A673 (cell line): Measurements from ENCODE around the gene STPG2. TPM values are rescaled to one million over a fixed set of nuclear protein-coding genes. Genes with fewer than 3 reads are reported as not detected.

Experiments used
- BruUV-seq: library from RNA; stranded (reverse); fragments of 400-500 nt; replicated peaks from 2 replicates; lab custom pipeline; 2021; lab: Mats Ljungman, UMichigan
- CTCF ChIA-PET: fragments of 300-600 bp; sonication (Branson Sonifier 250); formaldehyde crosslinking; loops from one replicate; lab custom pipeline; 2022; ENCODE audit warnings: antibody characterized with exemption; lab: Charles Lee
- POLR2A ChIA-PET: fragments of 300-600 bp; sonication (Branson Sonifier 250); formaldehyde crosslinking; loops from one replicate; lab custom pipeline; 2022; ENCODE audit warnings: antibody characterized with exemption; ENCODE audit not compliant: low non-redundant PET; lab: Charles Lee
- DNase-seq: peaks from one replicate; pipeline ENCODE4 v3.0.0-alpha.2; 2015; ENCODE audit warnings: low spot score
- H3K27ac ChIP-seq: fragments of 200-600 bp; sonication (generic); 2 replicates; pipeline ENCODE4 v1.5.1; 2016; ENCODE audit warnings: mixed run types, low read depth, mild to moderate bottlenecking, mixed read lengths, antibody characterized with exemption, low read length; ENCODE audit not compliant: poor library complexity, severe bottlenecking
- H3K27me3 ChIP-seq: fragments of 200-600 bp; sonication (generic); replicated peaks from 2 replicates; pipeline ENCODE4 v1.6.1; 2017; ENCODE audit warnings: mixed run types, low read depth, mild to moderate bottlenecking, mixed read lengths, antibody characterized with exemption, low read length; ENCODE audit not compliant: insufficient read depth, poor library complexity
- H3K36me3 ChIP-seq: fragments of 200-600 bp; sonication (generic); 2 replicates; pipeline ENCODE4 v1.6.1; 2016; ENCODE audit warnings: mixed run types, mild to moderate bottlenecking, mixed read lengths, antibody characterized with exemption, low read length; ENCODE audit not compliant: insufficient read depth, poor library complexity, severe bottlenecking
- H3K4me1 ChIP-seq: fragments of 200-600 bp; sonication (generic); 2 replicates; pipeline ENCODE4 v1.6.1; 2017; ENCODE audit warnings: mixed run types, mild to moderate bottlenecking, mixed read lengths, antibody characterized with exemption, low read length; ENCODE audit not compliant: insufficient read depth, poor library complexity, severe bottlenecking
- H3K4me3 ChIP-seq: fragments of 200-600 bp; sonication (generic); 2 replicates; pipeline ENCODE4 v1.5.1; 2016; ENCODE audit warnings: low read depth, mixed run types, mild to moderate bottlenecking, mixed read lengths, low read length; ENCODE audit not compliant: poor library complexity, severe bottlenecking
- H3K9me3 ChIP-seq: fragments of 200-600 bp; sonication (generic); 2 replicates; pipeline ENCODE4 v1.6.1; 2016; ENCODE audit warnings: mixed run types, low read depth, mild to moderate bottlenecking, mixed read lengths, antibody characterized with exemption, low read length; ENCODE audit not compliant: poor library complexity, severe bottlenecking
- EZH2 ChIP-seq: fragments of 200-600 bp; sonication (generic); IDR thresholded peaks from 2 replicates; pipeline ENCODE4 v1.6.1; 2017; ENCODE audit warnings: borderline replicate concordance, low read depth, mild to moderate bottlenecking, mixed read lengths, antibody characterized with exemption, low read length; ENCODE audit not compliant: poor library complexity, severe bottlenecking
- intact Hi-C: fragments of 100-400 bp; cut with micrococcal nuclease; formaldehyde crosslinking; loops from one replicate; pipeline ENCODE4 v1.10.0; 2022; ENCODE audit not compliant: unreplicated experiment
- total RNA-seq: library from RNA; stranded (reverse); gene quantifications from 2 replicates; pipeline ENCODE4 v1.2.3, GENCODE V29; 2021
- TF ChIP-seq, protein P1 (sequence below): fragments of 300-800, 200-600 bp; sonication (generic); conservative IDR thresholded peaks from 2 replicates; pipeline ENCODE4 v1.5.1; 2017; ENCODE audit warnings: low read depth, mild to moderate bottlenecking, antibody characterized with exemption, low read length, moderate library complexity, mixed read lengths

Gene STPG2
- total RNA-seq, 1 experiment from 2014 or later = not detected

DNA sequence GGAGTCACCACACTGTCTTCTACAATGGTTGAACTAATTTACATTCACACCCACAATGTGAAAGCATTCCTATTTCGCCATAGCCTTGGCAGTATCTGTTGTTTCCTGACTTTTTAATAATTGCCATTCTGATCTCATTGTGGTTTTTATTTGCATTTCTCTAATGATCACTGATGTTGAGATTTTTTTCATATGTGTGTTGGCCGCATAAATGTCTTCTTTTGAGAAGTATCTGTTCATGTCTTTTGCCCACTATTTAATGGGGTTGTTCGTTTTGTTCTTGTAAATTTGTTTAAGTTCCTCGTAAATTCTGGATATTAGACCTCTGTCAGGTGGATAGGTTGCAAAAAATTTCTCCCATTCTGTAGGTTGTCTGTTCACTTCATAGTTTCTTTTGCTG, 519.1 kb downstream of the STPG2 start:
- H3K36me3 ChIP-seq = no peaks in the 10 kb centered on the region
- TF ChIP-seq, protein P1, sequence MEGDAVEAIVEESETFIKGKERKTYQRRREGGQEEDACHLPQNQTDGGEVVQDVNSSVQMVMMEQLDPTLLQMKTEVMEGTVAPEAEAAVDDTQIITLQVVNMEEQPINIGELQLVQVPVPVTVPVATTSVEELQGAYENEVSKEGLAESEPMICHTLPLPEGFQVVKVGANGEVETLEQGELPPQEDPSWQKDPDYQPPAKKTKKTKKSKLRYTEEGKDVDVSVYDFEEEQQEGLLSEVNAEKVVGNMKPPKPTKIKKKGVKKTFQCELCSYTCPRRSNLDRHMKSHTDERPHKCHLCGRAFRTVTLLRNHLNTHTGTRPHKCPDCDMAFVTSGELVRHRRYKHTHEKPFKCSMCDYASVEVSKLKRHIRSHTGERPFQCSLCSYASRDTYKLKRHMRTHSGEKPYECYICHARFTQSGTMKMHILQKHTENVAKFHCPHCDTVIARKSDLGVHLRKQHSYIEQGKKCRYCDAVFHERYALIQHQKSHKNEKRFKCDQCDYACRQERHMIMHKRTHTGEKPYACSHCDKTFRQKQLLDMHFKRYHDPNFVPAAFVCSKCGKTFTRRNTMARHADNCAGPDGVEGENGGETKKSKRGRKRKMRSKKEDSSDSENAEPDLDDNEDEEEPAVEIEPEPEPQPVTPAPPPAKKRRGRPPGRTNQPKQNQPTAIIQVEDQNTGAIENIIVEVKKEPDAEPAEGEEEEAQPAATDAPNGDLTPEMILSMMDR = no peak
- no peak for TF ChIP-seq EZH2
- BruUV-seq = no TSS peak
- H3K27me3 ChIP-seq = no peaks in the 10 kb centered on the region
- no peaks in the 10 kb centered on the region for H3K4me1 ChIP-seq
- ChIA-PET POLR2A (no interaction called here), CTCF (no interaction called here)
- intact Hi-C loops = no loop called here
- no peak overlapping the region for H3K27ac ChIP-seq
- no peak for DNase-seq
- no peaks in the 10 kb centered on the region for H3K9me3 ChIP-seq
- H3K4me3 ChIP-seq = no peak overlapping the region

DNA sequence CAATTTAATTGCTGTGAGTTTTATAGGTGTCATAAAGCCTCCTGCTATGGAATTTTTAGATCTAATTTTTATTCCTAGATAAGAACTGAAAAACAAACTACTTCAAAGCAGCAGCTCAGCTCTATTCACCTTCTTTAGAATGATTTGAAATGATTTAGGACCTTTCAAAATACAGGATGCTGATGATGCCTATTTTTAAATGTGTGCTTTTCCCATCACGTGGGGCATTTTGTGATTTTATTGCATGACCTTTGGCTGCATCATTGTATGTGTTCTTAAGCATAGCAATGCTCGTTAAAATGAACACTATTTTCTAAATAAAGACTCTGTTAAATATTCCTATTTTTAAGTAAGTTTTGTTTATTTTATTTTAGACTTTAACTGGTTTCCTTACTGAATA, 537.3 kb downstream of the STPG2 start:
- Histone ChIP-seq H3K9me3 (no peaks in the 10 kb centered on the region), H3K36me3 (no peaks in the 10 kb centered on the region), H3K27me3 (no peaks in the 10 kb centered on the region), H3K4me3 (no peak overlapping the region), H3K4me1 (no peaks in the 10 kb centered on the region), H3K27ac (no peak overlapping the region)
- DNase-seq = no peak
- TF ChIP-seq, protein P1 = no peak
- TF ChIP-seq EZH2 = no peak
- POLR2A ChIA-PET = no interaction called here
- no TSS peak for BruUV-seq
- intact Hi-C loops = no loop called here
- CTCF ChIA-PET = no interaction called here

DNA sequence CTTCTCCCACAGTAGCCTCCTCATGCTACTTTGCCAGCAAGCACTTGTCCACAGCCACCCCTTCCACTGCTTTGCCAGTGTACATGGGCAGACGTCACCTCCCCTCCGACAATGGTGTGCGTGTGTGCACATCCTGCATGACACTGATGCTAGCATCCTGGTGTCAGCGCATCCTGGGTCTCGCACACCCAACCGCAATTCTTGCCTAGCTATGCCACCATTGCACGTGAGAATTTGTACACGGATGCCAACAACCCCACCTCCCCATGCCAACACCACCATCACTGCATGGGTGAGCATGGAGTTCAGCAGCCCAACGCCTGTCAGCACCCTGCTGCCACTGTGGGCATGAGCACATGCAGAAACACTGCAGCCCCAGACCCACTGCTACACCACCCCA, 550.0 kb downstream of the STPG2 start:
- DNase-seq = no peak
- TF ChIP-seq, protein P1 = no peak
- TF ChIP-seq EZH2 = no peak
- H3K27me3 ChIP-seq = no peaks in the 10 kb centered on the region
- no peak overlapping the region for H3K27ac ChIP-seq
- H3K4me1 ChIP-seq = no peaks in the 10 kb centered on the region
- H3K9me3 ChIP-seq = peaks cover 17% of the 10 kb centered on the region
- H3K36me3 ChIP-seq = no peaks in the 10 kb centered on the region
- no TSS peak for BruUV-seq
- intact Hi-C loops = no loop called here
- H3K4me3 ChIP-seq = no peak overlapping the region
- CTCF ChIA-PET = no interaction called here
- POLR2A ChIA-PET = no interaction called here
